ENCODE data around the gene TBX10.
"Not testable (repeated sequence)": the region's sequence is repeated elsewhere in the genome, so short reads cannot be mapped to it uniquely, and the experiment has no call there.

DNA sequence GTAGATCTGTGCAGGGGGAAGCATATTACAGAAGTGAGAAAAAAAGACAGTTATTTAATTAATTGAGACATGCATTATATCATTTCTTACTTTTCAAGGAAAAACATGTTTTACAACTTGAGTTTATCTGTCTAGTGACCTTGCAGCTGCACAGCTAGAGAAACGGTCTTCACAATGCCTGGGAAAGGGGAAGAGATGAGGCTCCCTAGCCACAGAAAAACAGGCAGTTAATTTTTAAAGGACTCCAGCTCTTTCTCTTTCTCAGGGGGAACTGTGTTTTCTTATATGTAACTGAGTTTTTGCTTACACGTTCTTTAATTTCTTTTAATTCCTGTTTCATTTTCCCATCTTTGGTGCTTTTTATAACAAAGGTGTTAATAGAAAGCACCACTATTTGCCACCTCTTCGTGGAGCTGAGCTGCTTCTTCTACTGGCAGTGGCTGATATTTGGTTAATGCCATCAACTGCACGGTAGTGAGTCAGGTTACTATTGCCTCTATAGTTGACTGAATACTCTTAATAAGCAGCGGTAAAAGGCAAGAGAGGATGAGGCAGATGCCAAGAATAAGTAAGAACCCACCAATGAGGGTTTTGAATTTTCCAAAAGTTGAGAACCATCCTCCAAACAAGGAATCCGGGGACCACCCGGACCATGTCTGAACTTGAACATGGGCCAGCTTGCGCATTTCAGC is 46.2 kb upstream of the TBX10 start:
- not testable (repeated sequence) for TF ChIP-seq TAF1 (IDR thresholded peaks at IDR 0.05; ENCODE audit: low read depth, low read length); POLR2A (IDR thresholded peaks at IDR 0.05; ENCODE audit: low read depth, low read length); POLR2AphosphoS5 (IDR thresholded peaks at IDR 0.05; ENCODE audit: low read depth, low read length); SPI1 (IDR thresholded peaks at IDR 0.05; ENCODE audit: low read depth, low read length); PAX5 (IDR thresholded peaks at IDR 0.05; ENCODE audit: insufficient read depth, low read length, severe bottlenecking); POU2F2 (IDR thresholded peaks at IDR 0.05; ENCODE audit: low read depth, low read length)

Measured in GM12891 (cell line).